Measurements from ENCODE around the gene NUCB1. TPM values are rescaled to one million over a fixed set of nuclear protein-coding genes. Genes with fewer than 3 reads are reported as not detected.

Gene NUCB1
- total RNA-seq, 1 experiment from 2014 or later: 153 TPM

DNA sequence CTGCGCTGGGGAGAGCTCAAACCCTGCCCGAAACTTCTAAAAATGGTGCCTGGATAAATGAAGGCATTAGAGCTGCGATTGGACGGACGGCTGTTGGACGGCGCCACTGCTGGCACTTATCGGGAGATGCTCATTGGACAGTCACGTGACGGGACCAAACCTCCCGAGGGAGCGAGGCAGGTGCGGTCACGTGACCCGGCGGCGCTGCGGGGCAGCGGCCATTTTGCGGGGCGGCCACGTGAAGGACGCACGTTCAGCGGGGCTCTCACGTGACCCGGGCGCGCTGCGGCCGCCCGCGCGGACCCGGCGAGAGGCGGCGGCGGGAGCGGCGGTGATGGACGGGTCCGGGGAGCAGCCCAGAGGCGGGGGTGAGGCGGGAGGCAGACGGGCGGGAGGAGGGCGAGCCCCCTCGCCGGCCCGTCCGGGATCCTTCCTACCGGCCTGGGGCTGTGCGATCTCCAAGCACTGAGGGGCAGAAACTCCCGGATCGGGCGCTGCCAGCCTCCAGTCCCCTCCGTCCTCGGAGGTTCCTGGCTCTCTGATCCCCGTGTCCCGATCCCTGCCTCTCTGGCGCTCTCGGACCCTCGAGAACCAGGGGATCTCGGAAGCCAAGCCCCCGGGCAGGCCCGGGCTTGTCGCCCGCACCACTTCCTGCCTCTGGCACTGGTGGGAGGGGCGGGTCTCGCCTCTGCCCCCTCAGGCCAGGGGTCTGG, 54.6 kb downstream of the NUCB1 start, which contains the start of gene BAX (continued):
- peak; percentile 65 for TF ChIP-seq SP1 (CRISPR knock-in tag; conservative IDR thresholded peaks at IDR 0.05)
- no peak for TF ChIP-seq ZNF138 (CRISPR knock-in tag; conservative IDR thresholded peaks at IDR 0.05)

GRCh38 chr19:48955308-48955958, 55.3 kb downstream of the NUCB1 start:
- DNase-seq (ENCODE audit: low spot score): no peak
- Mint-ChIP-seq H3K27me3 (ENCODE audit: low read depth) (peaks cover 15% of the 10 kb centered on the region), H3K27ac (peak overlapping the region; percentile 91), H3K4me1 (peaks cover 18% of the 10 kb centered on the region), H3K4me3 (peak overlapping the region; percentile 86), H3K36me3 (peaks cover 37% of the 10 kb centered on the region), H3K9me3 (no peaks in the 10 kb centered on the region)
- CTCF ChIA-PET: interaction anchor here (0.5 to 1.6 kb wide), 3 partner anchors 15 to 191 kb away, joined by 3 to 9 read pairs (median 5); no protein-coding TSS in a partner anchor
- POLR2A ChIA-PET: no interaction called here
- ATAC-seq: no peak
- TF ChIP-seq, protein P1, sequence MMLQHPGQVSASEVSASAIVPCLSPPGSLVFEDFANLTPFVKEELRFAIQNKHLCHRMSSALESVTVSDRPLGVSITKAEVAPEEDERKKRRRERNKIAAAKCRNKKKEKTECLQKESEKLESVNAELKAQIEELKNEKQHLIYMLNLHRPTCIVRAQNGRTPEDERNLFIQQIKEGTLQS (CRISPR knock-in tag; conservative IDR thresholded peaks at IDR 0.05): no peak
- no peak for TF ChIP-seq FOXK1 (CRISPR knock-in tag; IDR thresholded peaks at IDR 0.05)
- TF ChIP-seq NR2C2 (CRISPR knock-in tag; IDR thresholded peaks at IDR 0.05): no peak
- TF ChIP-seq SOX15 (CRISPR knock-in tag; IDR thresholded peaks at IDR 0.05): no peak
- no peak for TF ChIP-seq ZNF396 (CRISPR knock-in tag; IDR thresholded peaks at IDR 0.05; ENCODE audit: borderline replicate concordance)
- TF ChIP-seq USF1 (CRISPR knock-in tag; IDR thresholded peaks at IDR 0.05): no peak
- no peak for TF ChIP-seq IRF2 (CRISPR knock-in tag; IDR thresholded peaks at IDR 0.05; ENCODE audit: borderline replicate concordance, low read depth)
- TF ChIP-seq NR1H2 (CRISPR knock-in tag; IDR thresholded peaks at IDR 0.05): no peak
- no peak for TF ChIP-seq NR3C1 (CRISPR knock-in tag; conservative IDR thresholded peaks at IDR 0.05; ENCODE audit: low read depth)
- TF ChIP-seq OVOL2 (CRISPR knock-in tag; IDR thresholded peaks at IDR 0.05; ENCODE audit: borderline replicate concordance): no peak
- TF ChIP-seq NFE2L1 (CRISPR knock-in tag; IDR thresholded peaks at IDR 0.05): no peak
- TF ChIP-seq ZNF138 (CRISPR knock-in tag; conservative IDR thresholded peaks at IDR 0.05): no peak
- TF ChIP-seq, protein P2, sequence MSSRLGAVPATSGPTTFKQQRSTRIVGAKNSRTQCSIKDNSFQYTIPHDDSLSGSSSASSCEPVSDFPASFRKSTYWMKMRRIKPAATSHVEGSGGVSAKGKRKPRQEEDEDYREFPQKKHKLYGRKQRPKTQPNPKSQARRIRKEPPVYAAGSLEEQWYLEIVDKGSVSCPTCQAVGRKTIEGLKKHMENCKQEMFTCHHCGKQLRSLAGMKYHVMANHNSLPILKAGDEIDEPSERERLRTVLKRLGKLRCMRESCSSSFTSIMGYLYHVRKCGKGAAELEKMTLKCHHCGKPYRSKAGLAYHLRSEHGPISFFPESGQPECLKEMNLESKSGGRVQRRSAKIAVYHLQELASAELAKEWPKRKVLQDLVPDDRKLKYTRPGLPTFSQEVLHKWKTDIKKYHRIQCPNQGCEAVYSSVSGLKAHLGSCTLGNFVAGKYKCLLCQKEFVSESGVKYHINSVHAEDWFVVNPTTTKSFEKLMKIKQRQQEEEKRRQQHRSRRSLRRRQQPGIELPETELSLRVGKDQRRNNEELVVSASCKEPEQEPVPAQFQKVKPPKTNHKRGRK (CRISPR knock-in tag; IDR thresholded peaks at IDR 0.05; ENCODE audit: borderline replicate concordance): no peak
- TF ChIP-seq CREB1 (CRISPR knock-in tag; IDR thresholded peaks at IDR 0.05): no peak
- no peak for TF ChIP-seq MXD4 (CRISPR knock-in tag; IDR thresholded peaks at IDR 0.05; ENCODE audit: borderline replicate concordance)
- no peak for TF ChIP-seq RELA (CRISPR knock-in tag; IDR thresholded peaks at IDR 0.05; ENCODE audit: borderline replicate concordance)

GRCh38 chr19:48958006-48958405, 57.9 kb downstream of the NUCB1 start:
- TF ChIP-seq ZNF121 (CRISPR knock-in tag; IDR thresholded peaks at IDR 0.05) (peak; percentile 95), NFE2L1 (CRISPR knock-in tag; IDR thresholded peaks at IDR 0.05) (no peak)
- peaks cover 25% of the 10 kb centered on the region for H3K4me1 Mint-ChIP-seq
- H3K27me3 Mint-ChIP-seq (ENCODE audit: low read depth): no peaks in the 10 kb centered on the region
- no peak for ATAC-seq
- H3K4me3 Mint-ChIP-seq: no peak overlapping the region
- no peaks in the 10 kb centered on the region for H3K9me3 Mint-ChIP-seq
- POLR2A ChIA-PET: interaction anchor here (0.6 kb wide), 1 partner anchor 77 kb away, joined by 3 read pairs; no protein-coding TSS in a partner anchor
- H3K27ac Mint-ChIP-seq: no peak overlapping the region
- CTCF ChIA-PET: interaction anchor here (2.6 kb wide), 1 partner anchor 13 kb away, joined by 9 read pairs; no protein-coding TSS in a partner anchor
- peaks cover 43% of the 10 kb centered on the region for H3K36me3 Mint-ChIP-seq
- no peak for DNase-seq (ENCODE audit: low spot score)

Measured in WTC11 (cell line).